ENCODE data around the gene RANBP3L. TPM values are rescaled to one million over a fixed set of nuclear protein-coding genes. Genes with fewer than 3 reads are reported as not detected.
A peak's percentile ranks its signal among the peaks of the same experiment; 100 is the strongest.

The RANBP3L gene
- total RNA-seq, 4 donors from 2014 or later, result 0.54 TPM; not detected in 3

DNA sequence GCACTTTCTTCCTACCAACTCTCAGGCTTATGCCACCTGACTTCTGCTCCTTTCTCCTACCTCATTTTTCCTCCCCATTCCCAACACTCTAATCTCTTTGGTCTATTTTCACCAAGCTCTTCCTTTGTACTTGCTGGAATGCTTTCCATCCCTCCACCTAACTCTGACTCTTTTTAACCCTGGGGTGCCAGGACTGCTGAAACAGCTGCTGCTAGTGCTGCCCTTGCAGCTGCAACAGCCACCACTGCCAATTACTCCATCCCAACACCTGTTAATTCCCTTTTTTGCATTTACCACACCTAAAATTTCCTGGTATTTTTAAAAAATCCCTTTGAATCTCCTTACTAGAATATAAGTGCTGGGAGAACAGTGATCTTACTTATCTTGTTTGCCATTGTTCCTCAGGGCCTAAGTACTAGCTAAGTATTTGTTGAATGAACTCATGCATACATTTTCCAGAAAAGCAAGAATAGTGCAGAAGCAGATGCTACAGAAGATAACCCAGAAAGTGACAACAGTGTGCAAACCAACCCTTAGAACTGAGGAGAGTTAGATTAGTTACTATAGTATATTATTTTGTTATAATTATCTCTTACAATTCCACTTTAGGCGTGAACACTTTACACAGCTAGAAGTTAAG is 71.4 kb downstream of the RANBP3L start:
- Histone ChIP-seq H3K4me3 (no peak overlapping the region), H3K27me3 (no peaks in the 10 kb centered on the region), H3K9me3 (no peaks in the 10 kb centered on the region), H3K4me1 (no peaks in the 10 kb centered on the region), H3K36me3 (peaks cover 0 to 8% (median 0%) of the 10 kb centered on the region in 3 donors), H3K27ac (no peak overlapping the region)
- DNase-seq, result no peak
- TF ChIP-seq POLR2A (IDR thresholded peaks at IDR 0.05), result no peak
- TF ChIP-seq, protein P1, sequence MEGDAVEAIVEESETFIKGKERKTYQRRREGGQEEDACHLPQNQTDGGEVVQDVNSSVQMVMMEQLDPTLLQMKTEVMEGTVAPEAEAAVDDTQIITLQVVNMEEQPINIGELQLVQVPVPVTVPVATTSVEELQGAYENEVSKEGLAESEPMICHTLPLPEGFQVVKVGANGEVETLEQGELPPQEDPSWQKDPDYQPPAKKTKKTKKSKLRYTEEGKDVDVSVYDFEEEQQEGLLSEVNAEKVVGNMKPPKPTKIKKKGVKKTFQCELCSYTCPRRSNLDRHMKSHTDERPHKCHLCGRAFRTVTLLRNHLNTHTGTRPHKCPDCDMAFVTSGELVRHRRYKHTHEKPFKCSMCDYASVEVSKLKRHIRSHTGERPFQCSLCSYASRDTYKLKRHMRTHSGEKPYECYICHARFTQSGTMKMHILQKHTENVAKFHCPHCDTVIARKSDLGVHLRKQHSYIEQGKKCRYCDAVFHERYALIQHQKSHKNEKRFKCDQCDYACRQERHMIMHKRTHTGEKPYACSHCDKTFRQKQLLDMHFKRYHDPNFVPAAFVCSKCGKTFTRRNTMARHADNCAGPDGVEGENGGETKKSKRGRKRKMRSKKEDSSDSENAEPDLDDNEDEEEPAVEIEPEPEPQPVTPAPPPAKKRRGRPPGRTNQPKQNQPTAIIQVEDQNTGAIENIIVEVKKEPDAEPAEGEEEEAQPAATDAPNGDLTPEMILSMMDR (IDR thresholded peaks at IDR 0.05), result no peak

DNA sequence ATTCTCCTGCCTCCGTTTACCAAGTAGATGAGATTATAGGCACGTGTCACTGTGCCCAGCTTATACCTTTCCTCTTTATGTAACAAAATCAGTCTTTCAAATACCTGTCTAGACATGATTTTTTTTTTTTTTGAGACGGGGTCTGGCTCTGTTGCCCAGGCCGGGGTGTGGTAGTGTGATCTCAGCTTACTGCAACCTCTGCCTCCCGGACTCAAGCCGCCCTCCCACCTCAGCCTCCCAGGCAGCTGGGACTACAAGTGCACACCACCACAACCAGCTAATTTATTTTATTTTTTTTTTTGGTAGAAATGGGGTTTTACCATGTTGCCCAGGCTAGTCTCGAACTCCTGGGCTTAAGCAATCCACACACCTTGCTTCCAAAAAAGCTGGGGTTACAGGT is 73.2 kb downstream of the RANBP3L start:
- no peaks in the 10 kb centered on the region for H3K4me1 ChIP-seq
- H3K36me3 ChIP-seq, result peaks cover 0 to 18% (median 0%) of the 10 kb centered on the region in 3 donors
- DNase-seq, result peak in 1 of 3 donors; percentile 27
- no peak overlapping the region for H3K27ac ChIP-seq
- no peak overlapping the region for H3K4me3 ChIP-seq
- H3K9me3 ChIP-seq, result no peaks in the 10 kb centered on the region
- no peaks in the 10 kb centered on the region for H3K27me3 ChIP-seq
- TF ChIP-seq POLR2A (IDR thresholded peaks at IDR 0.05), result no peak
- TF ChIP-seq, protein P1 (IDR thresholded peaks at IDR 0.05), result no peak

DNA sequence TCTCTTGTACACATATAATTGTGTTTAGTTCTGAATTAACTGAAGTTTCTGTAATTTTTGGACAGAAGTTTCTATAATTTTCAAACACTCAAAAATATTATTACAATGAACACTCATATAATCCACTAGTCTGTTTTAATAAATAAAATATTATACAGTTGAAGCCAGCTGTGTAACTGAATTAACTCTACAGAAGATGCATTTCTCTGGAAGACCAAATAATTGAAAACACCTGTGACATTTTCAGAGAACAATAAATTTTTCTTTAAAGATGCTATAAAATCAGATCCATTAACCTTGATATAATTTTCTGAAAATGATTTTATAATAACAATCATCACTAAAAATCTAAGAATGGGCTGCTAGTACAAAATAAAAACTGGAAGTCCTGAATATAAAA is 74.7 kb downstream of the RANBP3L start:
- H3K27ac ChIP-seq, result no peak overlapping the region

DNA sequence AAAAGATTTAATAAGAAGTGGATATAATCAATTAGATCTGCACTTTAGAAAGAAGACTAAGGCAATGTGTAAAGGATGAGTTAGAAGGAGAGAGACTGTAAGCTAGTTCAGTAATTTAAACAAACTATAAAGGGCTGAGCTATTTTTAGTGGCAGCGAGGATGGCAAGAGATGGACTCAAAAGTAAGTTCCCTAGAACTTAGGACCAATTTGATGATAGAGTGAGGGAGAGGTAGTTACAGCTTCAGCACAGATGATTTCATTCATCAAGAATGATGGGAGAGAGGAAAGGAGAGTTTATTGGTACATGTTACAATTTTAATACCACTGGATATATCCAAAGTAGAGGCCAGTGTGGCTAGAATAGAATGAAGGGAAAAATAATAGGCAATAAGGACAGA is 79.1 kb downstream of the RANBP3L start:
- Histone ChIP-seq H3K27ac (no peak overlapping the region), H3K4me3 (no peak overlapping the region), H3K9me3 (no peaks in the 10 kb centered on the region), H3K4me1 (no peaks in the 10 kb centered on the region), H3K27me3 (no peaks in the 10 kb centered on the region), H3K36me3 (peaks cover 0 to 33% (median 0%) of the 10 kb centered on the region in 3 donors)
- TF ChIP-seq POLR2A (IDR thresholded peaks at IDR 0.05), result no peak
- TF ChIP-seq, protein P1 (IDR thresholded peaks at IDR 0.05), result no peak
- DNase-seq, result no peak

More for the DNA sequence above, 74.7 kb downstream of the RANBP3L start:
- Histone ChIP-seq H3K36me3 (peaks cover 0 to 18% (median 0%) of the 10 kb centered on the region in 3 donors), H3K4me1 (no peaks in the 10 kb centered on the region), H3K4me3 (no peak overlapping the region), H3K27me3 (no peaks in the 10 kb centered on the region), H3K9me3 (no peaks in the 10 kb centered on the region)
- DNase-seq, result no peak
- no peak for TF ChIP-seq POLR2A (IDR thresholded peaks at IDR 0.05)
- TF ChIP-seq, protein P1 (IDR thresholded peaks at IDR 0.05), result no peak

DNA sequence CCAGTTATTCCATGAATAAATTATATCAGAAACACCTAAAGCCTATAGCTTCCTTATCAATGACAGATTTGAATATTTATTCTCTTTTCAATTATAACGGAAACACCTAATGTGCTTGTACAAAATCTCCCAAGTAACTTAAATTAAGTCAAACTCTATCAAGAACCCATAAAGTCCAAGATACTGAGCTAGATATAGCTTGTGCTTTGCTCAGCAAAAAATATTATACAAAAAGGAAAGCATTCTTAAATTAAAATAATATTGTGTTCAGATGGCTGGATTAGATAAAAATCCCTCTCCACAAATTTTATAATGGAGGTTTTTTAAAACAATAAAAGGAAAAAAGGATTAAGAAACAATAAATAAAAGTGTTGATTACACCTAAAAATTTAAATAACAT is 83.7 kb downstream of the RANBP3L start:
- Histone ChIP-seq H3K27ac (no peak overlapping the region), H3K4me3 (no peak overlapping the region), H3K4me1 (no peaks in the 10 kb centered on the region), H3K9me3 (no peaks in the 10 kb centered on the region), H3K36me3 (peaks cover 0 to 26% (median 0%) of the 10 kb centered on the region in 3 donors), H3K27me3 (no peaks in the 10 kb centered on the region)
- TF ChIP-seq, protein P1 (IDR thresholded peaks at IDR 0.05), result no peak
- no peak for TF ChIP-seq POLR2A (IDR thresholded peaks at IDR 0.05)
- no peak for DNase-seq
